Fibroblast of lung (primary cell): Measurements from ENCODE around the gene HECTD4. TPM values are rescaled to one million over a fixed set of nuclear protein-coding genes. Genes with fewer than 3 reads are reported as not detected.

Experiments used
- DNase-seq, 2 donors: peaks; one replicate each; pipeline versions ENCODE4 v3.0.0 to v3.0.0-alpha.2; 2010; ENCODE audit warnings: low read depth in 2 of 2
- H2AFZ ChIP-seq: 2 replicates; pipeline ENCODE4 v1.5.1; 2012; ENCODE audit warnings: low read length, control low read depth, inconsistent platforms
- H3K27ac ChIP-seq: 2 replicates; pipeline ENCODE4 v1.5.1; 2011; ENCODE audit warnings: low read length, control low read depth; ENCODE audit not compliant: insufficient read depth
- H3K27me3 ChIP-seq: 2 replicates; pipeline ENCODE4 v1.5.1; 2011; ENCODE audit warnings: mild to moderate bottlenecking, low read length; ENCODE audit not compliant: control insufficient read depth, insufficient read depth
- H3K36me3 ChIP-seq: 2 replicates; pipeline ENCODE4 v1.5.1; 2011; ENCODE audit warnings: low read length; ENCODE audit not compliant: control insufficient read depth, insufficient read depth
- H3K4me1 ChIP-seq: 2 replicates; pipeline ENCODE4 v1.5.1; 2011; ENCODE audit warnings: low read length; ENCODE audit not compliant: control insufficient read depth, insufficient read depth; ENCODE audit errors: extremely low read depth
- H3K4me2 ChIP-seq: 2 replicates; pipeline ENCODE4 v1.5.1; 2011; ENCODE audit warnings: low read length, control low read depth; ENCODE audit not compliant: insufficient read depth; ENCODE audit errors: extremely low read depth
- H3K4me3 ChIP-seq, 4 experiments: fragments of 200-600 bp in 1 of 4; sonication (generic) in 1 of 4; replicated peaks in 1 of 4; 2 replicates each; pipeline ENCODE4 v1.5.1; 2011 to 2016; ENCODE audit warnings: low read length in 4 of 4, low read depth in 3 of 4, mild to moderate bottlenecking in 3 of 4, control low read depth in 2 of 4, inconsistent platforms in 1 of 4, mixed read lengths in 1 of 4; ENCODE audit not compliant: insufficient read depth in 1 of 4; ENCODE audit errors: control extremely low read depth in 1 of 4
- H3K79me2 ChIP-seq: 2 replicates; pipeline ENCODE4 v1.5.1; 2012; ENCODE audit warnings: mild to moderate bottlenecking, low read length, inconsistent platforms; ENCODE audit not compliant: control insufficient read depth, insufficient read depth
- H3K9ac ChIP-seq: 2 replicates; pipeline ENCODE4 v1.5.1; 2011; ENCODE audit warnings: mild to moderate bottlenecking, low read length, control low read depth; ENCODE audit not compliant: insufficient read depth
- H3K9me3 ChIP-seq: 2 replicates; pipeline ENCODE4 v1.5.1; 2012; ENCODE audit warnings: low read depth, low read length; ENCODE audit not compliant: control insufficient read depth, insufficient read depth
- H4K20me1 ChIP-seq: 2 replicates; pipeline ENCODE4 v1.5.1; 2011; ENCODE audit warnings: low read length; ENCODE audit not compliant: control insufficient read depth, insufficient read depth; ENCODE audit errors: extremely low read depth
- EZH2 ChIP-seq: IDR thresholded peaks from 2 replicates; pipeline ENCODE4 v1.5.1; 2012; ENCODE audit warnings: low read length, control low read depth, mild to moderate bottlenecking; ENCODE audit errors: missing control alignments
- polyA plus RNA-seq, 2 donors: library from polyadenylated mRNA; depleted of rRNA in 1 of 2; stranded (reverse) in 1 of 2; unstranded in 1 of 2; fragments of >200 nt; gene quantifications; 2 replicates each; pipeline ENCODE4 v1.2.1, GENCODE V29; 2011 to 2012; ENCODE audit warnings: missing spikeins in 1 of 2
- total RNA-seq: library from RNA; depleted of rRNA; stranded (reverse); fragments of >200 nt; gene quantifications from 2 replicates; pipeline ENCODE4 v1.2.1, GENCODE V29; 2014
- TF ChIP-seq, protein P1 (sequence below), 2 donors: IDR thresholded peaks in 1 of 2; conservative IDR thresholded peaks in 1 of 2; 1 replicate in 1 of 2; 2 replicates in 1 of 2; pipeline ENCODE4 v1.5.1; 2011 to 2012; ENCODE audit warnings: low read length in 2 of 2, control low read depth in 1 of 2, inconsistent platforms in 1 of 2, low read depth in 1 of 2, mild to moderate bottlenecking in 1 of 2

Gene HECTD4
- total and polyA plus RNA-seq, 2 donors (not counting 1 experiment from before 2014, with no cell fraction given): 5.1 to 31.7 TPM

DNA sequence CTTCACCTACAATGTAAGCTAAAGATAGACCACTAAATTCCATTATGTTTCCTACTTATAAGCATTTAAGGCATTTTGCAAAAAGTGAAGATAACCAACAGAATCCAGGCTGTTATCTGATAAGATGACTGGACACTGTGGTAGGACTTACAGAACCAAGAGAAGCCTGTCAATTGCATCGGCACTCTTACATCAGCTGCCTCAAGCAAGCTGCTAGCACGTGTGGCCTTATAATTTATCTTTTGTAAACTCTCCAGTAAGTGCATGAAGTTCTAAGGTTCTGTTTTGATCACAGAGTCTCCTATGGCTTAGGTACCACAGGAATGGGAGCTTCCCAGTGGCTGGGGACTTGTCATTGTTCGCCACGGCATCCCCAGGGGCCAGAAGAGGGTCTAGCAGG, 168.2 kb downstream of the HECTD4 start:
- Histone ChIP-seq H3K9me3 (no peaks in the 10 kb centered on the region), H3K27me3 (no peaks in the 10 kb centered on the region), H3K4me1 (no peaks in the 10 kb centered on the region), H3K9ac (no peak overlapping the region), H2AFZ (no peak overlapping the region), H4K20me1 (no peaks in the 10 kb centered on the region), H3K4me2 (no peak overlapping the region), H3K79me2 (no peaks in the 10 kb centered on the region), H3K4me3 (no peak overlapping the region), H3K36me3 (peaks cover 6% of the 10 kb centered on the region), H3K27ac (no peak overlapping the region)
- DNase-seq: peak in 1 of 2 donors; percentile 12
- TF ChIP-seq, protein P1, sequence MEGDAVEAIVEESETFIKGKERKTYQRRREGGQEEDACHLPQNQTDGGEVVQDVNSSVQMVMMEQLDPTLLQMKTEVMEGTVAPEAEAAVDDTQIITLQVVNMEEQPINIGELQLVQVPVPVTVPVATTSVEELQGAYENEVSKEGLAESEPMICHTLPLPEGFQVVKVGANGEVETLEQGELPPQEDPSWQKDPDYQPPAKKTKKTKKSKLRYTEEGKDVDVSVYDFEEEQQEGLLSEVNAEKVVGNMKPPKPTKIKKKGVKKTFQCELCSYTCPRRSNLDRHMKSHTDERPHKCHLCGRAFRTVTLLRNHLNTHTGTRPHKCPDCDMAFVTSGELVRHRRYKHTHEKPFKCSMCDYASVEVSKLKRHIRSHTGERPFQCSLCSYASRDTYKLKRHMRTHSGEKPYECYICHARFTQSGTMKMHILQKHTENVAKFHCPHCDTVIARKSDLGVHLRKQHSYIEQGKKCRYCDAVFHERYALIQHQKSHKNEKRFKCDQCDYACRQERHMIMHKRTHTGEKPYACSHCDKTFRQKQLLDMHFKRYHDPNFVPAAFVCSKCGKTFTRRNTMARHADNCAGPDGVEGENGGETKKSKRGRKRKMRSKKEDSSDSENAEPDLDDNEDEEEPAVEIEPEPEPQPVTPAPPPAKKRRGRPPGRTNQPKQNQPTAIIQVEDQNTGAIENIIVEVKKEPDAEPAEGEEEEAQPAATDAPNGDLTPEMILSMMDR (conservative IDR thresholded peaks at IDR 0.05 in 1 of 2, IDR thresholded peaks at IDR 0.05 in 1 of 2; ENCODE audit: low read depth in 1 of 2, low read length in 2 of 2): no peak
- no peak for TF ChIP-seq EZH2

DNA sequence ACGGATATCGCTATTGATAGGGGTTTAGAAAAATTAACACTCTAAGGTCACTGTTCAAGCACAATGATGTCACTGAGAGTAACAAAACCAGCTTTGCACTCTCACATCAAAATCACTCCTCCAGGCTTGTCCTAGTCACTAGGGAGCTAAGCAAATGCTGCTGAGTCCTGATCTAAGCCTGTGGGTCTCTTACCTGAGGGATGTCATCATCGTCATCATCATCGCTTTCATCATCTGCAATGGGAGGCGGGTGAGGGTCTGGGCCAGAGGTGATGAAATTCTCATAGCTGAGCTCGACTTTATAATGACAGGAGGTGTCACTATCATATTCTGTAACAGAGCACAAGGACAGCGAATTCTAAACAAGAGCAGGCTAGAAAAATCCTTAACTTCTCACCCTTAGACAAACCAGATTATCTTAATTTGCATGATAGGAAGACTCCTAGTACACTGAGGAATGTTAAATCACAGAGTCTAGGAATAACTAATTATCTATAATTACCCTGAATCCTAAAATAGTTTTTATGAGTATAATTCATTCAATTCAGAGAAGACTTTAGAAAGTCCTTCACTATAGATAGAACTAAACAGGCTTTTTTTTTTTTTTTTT, 173.8 kb downstream of the HECTD4 start:
- Histone ChIP-seq H3K27me3 (no peaks in the 10 kb centered on the region), H3K9ac (no peak overlapping the region), H4K20me1 (no peaks in the 10 kb centered on the region), H2AFZ (no peak overlapping the region), H3K27ac (no peak overlapping the region), H3K4me2 (no peak overlapping the region), H3K79me2 (no peaks in the 10 kb centered on the region), H3K4me1 (no peaks in the 10 kb centered on the region), H3K36me3 (peaks cover 6% of the 10 kb centered on the region), H3K4me3 (no peak overlapping the region), H3K9me3 (no peaks in the 10 kb centered on the region)
- TF ChIP-seq, protein P1 (conservative IDR thresholded peaks at IDR 0.05 in 1 of 2, IDR thresholded peaks at IDR 0.05 in 1 of 2; ENCODE audit: low read depth in 1 of 2, low read length in 2 of 2): no peak
- TF ChIP-seq EZH2: no peak
- DNase-seq: no peak

- Histone ChIP-seq H3K4me2 (no peak overlapping the region), H3K27me3 (no peaks in the 10 kb centered on the region), H3K36me3 (peaks cover 9% of the 10 kb centered on the region), H3K9me3 (no peaks in the 10 kb centered on the region), H3K27ac (no peak overlapping the region), H2AFZ (no peak overlapping the region), H4K20me1 (no peaks in the 10 kb centered on the region), H3K4me1 (no peaks in the 10 kb centered on the region), H3K4me3 (no peak overlapping the region), H3K79me2 (no peaks in the 10 kb centered on the region), H3K9ac (no peak overlapping the region)
- DNase-seq: no peak
- no peak for TF ChIP-seq EZH2
- TF ChIP-seq, protein P1 (conservative IDR thresholded peaks at IDR 0.05 in 1 of 2, IDR thresholded peaks at IDR 0.05 in 1 of 2; ENCODE audit: low read depth in 1 of 2, low read length in 2 of 2): no peak
These were observed 174.8 kb downstream of the HECTD4 start for GRCh38 chr12:112207397-112207924.
